ENCODE data around the gene BOD1L1. TPM values are rescaled to one million over a fixed set of nuclear protein-coding genes. Genes with fewer than 3 reads are reported as not detected.

Gene BOD1L1
- total RNA-seq, 1 experiment from 2014 or later: 18.1 TPM

DNA sequence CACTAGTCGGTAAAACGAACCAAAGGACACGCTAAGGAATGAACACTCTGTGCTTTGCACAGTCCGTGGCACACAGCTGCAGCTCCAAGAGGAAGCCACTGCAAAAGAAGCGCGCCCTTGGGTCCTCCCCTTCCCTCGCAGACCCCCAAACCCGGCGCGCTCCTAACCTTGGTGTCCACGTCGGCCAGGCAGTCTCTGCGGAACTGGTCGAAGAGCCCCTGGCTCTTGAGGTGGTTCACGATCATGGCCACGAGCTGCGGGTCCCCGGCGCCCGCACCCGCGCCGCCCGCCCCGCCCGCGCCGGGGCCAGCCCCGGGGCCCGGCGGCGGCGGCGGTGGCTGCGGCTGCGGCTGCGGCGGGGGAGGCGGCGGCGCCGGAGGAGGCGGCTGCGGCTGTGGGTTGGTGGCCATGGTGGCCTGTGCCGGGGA, 333 bp downstream of the BOD1L1 start:
- Histone ChIP-seq H3K36me3 (ENCODE audit: control insufficient read depth, insufficient read depth, low read length) (peaks cover 3% of the 10 kb centered on the region; the same call in 1 of the 2 replicates), H3K4me3 (ENCODE audit: low read depth in 2 of 2, low read length in 2 of 2) (peak overlapping the region; percentile 84 to 91), H3K9me3 (ENCODE audit: control insufficient read depth, insufficient read depth, low read depth, low read length) (no peaks in the 10 kb centered on the region), H3K27me3 (ENCODE audit: control insufficient read depth, insufficient read depth, low read length) (no peaks in the 10 kb centered on the region), H3K4me1 (ENCODE audit: control insufficient read depth, insufficient read depth, low read length) (peaks cover 5% of the 10 kb centered on the region; the same call in 1 of the 2 replicates), H3K27ac (ENCODE audit: low read length) (peak overlapping the region; percentile 85)
- ATAC-seq (peak; percentile 64), DNase-seq (ENCODE audit: low read depth, low spot score) (no peak)
- no TSS peak for BruUV-seq (replicated peaks)
- POLR2A ChIA-PET: no interaction called here
- CTCF ChIA-PET: no interaction called here
- TF ChIP-seq SIN3A (IDR thresholded peaks at IDR 0.05; ENCODE audit: borderline replicate concordance, insufficient read depth, low read depth, low read length): no peak
- TF ChIP-seq TCF7L2 (IDR thresholded peaks at IDR 0.05; ENCODE audit: low read depth, low read length): no peak
- TF ChIP-seq, protein P1, sequence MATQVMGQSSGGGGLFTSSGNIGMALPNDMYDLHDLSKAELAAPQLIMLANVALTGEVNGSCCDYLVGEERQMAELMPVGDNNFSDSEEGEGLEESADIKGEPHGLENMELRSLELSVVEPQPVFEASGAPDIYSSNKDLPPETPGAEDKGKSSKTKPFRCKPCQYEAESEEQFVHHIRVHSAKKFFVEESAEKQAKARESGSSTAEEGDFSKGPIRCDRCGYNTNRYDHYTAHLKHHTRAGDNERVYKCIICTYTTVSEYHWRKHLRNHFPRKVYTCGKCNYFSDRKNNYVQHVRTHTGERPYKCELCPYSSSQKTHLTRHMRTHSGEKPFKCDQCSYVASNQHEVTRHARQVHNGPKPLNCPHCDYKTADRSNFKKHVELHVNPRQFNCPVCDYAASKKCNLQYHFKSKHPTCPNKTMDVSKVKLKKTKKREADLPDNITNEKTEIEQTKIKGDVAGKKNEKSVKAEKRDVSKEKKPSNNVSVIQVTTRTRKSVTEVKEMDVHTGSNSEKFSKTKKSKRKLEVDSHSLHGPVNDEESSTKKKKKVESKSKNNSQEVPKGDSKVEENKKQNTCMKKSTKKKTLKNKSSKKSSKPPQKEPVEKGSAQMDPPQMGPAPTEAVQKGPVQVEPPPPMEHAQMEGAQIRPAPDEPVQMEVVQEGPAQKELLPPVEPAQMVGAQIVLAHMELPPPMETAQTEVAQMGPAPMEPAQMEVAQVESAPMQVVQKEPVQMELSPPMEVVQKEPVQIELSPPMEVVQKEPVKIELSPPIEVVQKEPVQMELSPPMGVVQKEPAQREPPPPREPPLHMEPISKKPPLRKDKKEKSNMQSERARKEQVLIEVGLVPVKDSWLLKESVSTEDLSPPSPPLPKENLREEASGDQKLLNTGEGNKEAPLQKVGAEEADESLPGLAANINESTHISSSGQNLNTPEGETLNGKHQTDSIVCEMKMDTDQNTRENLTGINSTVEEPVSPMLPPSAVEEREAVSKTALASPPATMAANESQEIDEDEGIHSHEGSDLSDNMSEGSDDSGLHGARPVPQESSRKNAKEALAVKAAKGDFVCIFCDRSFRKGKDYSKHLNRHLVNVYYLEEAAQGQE (IDR thresholded peaks at IDR 0.05; ENCODE audit: insufficient read depth in 1 of 2, low read depth in 2 of 2, low read length in 1 of 2): no peak
- intact Hi-C loops (cut with micrococcal nuclease; ENCODE audit: unreplicated experiment): no loop called here
- in situ Hi-C loops (cut with HindIII; ENCODE audit: low pct_unique_long_range_greater_than_20kb, low sequenced_read_pairs): no loop called here

DNA sequence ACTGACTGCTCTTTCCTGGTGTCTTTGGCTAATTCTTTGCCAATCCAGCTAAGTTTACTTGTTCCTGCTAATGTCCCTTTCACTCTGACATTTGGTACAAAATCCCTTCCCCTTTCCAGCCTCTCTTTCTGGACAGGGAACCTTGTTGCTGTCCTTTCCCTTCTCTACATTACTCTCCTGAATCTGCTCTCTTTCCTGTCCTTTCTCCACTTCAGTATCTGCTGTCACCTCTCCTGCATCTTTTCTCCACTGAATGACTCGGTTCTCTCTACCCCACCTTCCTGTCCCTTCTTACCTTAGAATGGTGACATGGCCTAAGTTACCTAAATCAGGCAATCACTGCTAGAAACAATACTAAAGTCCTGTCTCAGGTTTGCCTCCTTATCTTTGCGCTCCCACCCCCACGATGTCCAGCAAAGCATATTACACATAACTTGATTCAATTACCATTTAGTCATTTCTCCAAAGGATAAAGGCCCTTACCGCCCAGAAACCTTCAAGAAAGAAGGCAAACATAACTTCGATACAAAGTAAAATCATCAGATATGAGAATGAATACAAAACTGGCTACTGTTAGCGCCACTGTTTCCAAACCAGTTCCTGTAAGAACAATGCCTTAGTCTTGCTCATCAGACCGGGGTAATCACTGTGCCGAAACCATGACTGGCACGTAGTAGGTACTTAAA, 890 bp downstream of the BOD1L1 start:
- ATAC-seq (no peak), DNase-seq (ENCODE audit: low read depth, low spot score) (no peak)
- peak overlapping the region; percentile 85 for H3K27ac ChIP-seq (ENCODE audit: low read length)
- H3K9me3 ChIP-seq (ENCODE audit: control insufficient read depth, insufficient read depth, low read depth, low read length): no peaks in the 10 kb centered on the region
- TSS peak; percentile 85 for BruUV-seq (replicated peaks)
- no peaks in the 10 kb centered on the region for H3K27me3 ChIP-seq (ENCODE audit: control insufficient read depth, insufficient read depth, low read length)
- H3K4me3 ChIP-seq (ENCODE audit: low read depth in 2 of 2, low read length in 2 of 2): peak overlapping the region; percentile 84 to 91
- TF ChIP-seq SIN3A (IDR thresholded peaks at IDR 0.05; ENCODE audit: borderline replicate concordance, insufficient read depth, low read depth, low read length) (no peak), TCF7L2 (IDR thresholded peaks at IDR 0.05; ENCODE audit: low read depth, low read length) (no peak), POLR2AphosphoS5 (IDR thresholded peaks at IDR 0.05; ENCODE audit: low read depth, low read length) (no peak)
- TF ChIP-seq, protein P1 (IDR thresholded peaks at IDR 0.05; ENCODE audit: insufficient read depth in 1 of 2, low read depth in 2 of 2, low read length in 1 of 2): no peak
- TF ChIP-seq, protein P2, sequence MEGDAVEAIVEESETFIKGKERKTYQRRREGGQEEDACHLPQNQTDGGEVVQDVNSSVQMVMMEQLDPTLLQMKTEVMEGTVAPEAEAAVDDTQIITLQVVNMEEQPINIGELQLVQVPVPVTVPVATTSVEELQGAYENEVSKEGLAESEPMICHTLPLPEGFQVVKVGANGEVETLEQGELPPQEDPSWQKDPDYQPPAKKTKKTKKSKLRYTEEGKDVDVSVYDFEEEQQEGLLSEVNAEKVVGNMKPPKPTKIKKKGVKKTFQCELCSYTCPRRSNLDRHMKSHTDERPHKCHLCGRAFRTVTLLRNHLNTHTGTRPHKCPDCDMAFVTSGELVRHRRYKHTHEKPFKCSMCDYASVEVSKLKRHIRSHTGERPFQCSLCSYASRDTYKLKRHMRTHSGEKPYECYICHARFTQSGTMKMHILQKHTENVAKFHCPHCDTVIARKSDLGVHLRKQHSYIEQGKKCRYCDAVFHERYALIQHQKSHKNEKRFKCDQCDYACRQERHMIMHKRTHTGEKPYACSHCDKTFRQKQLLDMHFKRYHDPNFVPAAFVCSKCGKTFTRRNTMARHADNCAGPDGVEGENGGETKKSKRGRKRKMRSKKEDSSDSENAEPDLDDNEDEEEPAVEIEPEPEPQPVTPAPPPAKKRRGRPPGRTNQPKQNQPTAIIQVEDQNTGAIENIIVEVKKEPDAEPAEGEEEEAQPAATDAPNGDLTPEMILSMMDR (IDR thresholded peaks at IDR 0.05): no peak
- POLR2A ChIA-PET: no interaction called here
- CTCF ChIA-PET: no interaction called here
- in situ Hi-C loops (cut with HindIII; ENCODE audit: low pct_unique_long_range_greater_than_20kb, low sequenced_read_pairs): no loop called here
- peaks cover 5% of the 10 kb centered on the region; the same call in 1 of the 2 replicates for H3K4me1 ChIP-seq (ENCODE audit: control insufficient read depth, insufficient read depth, low read length)
- intact Hi-C loops (cut with micrococcal nuclease; ENCODE audit: unreplicated experiment): no loop called here
- peaks cover 3% of the 10 kb centered on the region; the same call in 1 of the 2 replicates for H3K36me3 ChIP-seq (ENCODE audit: control insufficient read depth, insufficient read depth, low read length)
